Smooth muscle cell (in vitro differentiated cells): ENCODE data around the gene FAM171A1. TPM values are rescaled to one million over a fixed set of nuclear protein-coding genes. Genes with fewer than 3 reads are reported as not detected.
"Not testable (repeated sequence)": the region's sequence is repeated elsewhere in the genome, so short reads cannot be mapped to it uniquely, and the experiment has no call there.

Experiments used
- DNase-seq: peaks from one replicate; lab custom pipeline; 2025; ENCODE audit not compliant: unreplicated experiment; lab: John Stamatoyannopoulos, UW
- H2AFZ ChIP-seq: fragments of 200-600 bp; sonication (generic); 2 replicates; pipeline ENCODE4 v1.6.0; 2016; ENCODE audit warnings: antibody characterized with exemption, low read depth, mild to moderate bottlenecking
- H3F3A ChIP-seq: fragments of 200-600 bp; sonication (generic); 2 replicates; pipeline ENCODE4 v1.6.0; 2017; ENCODE audit warnings: antibody characterized with exemption, low read depth
- H3K27ac ChIP-seq: fragments of 200-600 bp; sonication (generic); 2 replicates; pipeline ENCODE4 v1.5.1; 2016; ENCODE audit warnings: low read depth, mild to moderate bottlenecking
- H3K27me3 ChIP-seq: fragments of 200-600 bp; sonication (generic); 2 replicates; pipeline ENCODE4 v1.6.1; 2016; ENCODE audit warnings: low read depth, mild to moderate bottlenecking
- H3K36me3 ChIP-seq: fragments of 200-600 bp; sonication (generic); 2 replicates; pipeline ENCODE4 v1.5.1; 2016; ENCODE audit warnings: low read depth
- H3K4me1 ChIP-seq: fragments of 200-600 bp; sonication (generic); 2 replicates; pipeline ENCODE4 v1.5.1; 2016; ENCODE audit warnings: low read depth
- H3K4me2 ChIP-seq: fragments of 200-600 bp; sonication (generic); 2 replicates; pipeline ENCODE4 v1.6.0; 2016; ENCODE audit warnings: mild to moderate bottlenecking
- H3K4me3 ChIP-seq: fragments of 200-600 bp; sonication (generic); 2 replicates; pipeline ENCODE4 v1.5.1; 2016; ENCODE audit warnings: mild to moderate bottlenecking
- H3K79me2 ChIP-seq: fragments of 200-600 bp; sonication (generic); 2 replicates; pipeline ENCODE4 v1.6.0; 2016; ENCODE audit warnings: low read depth, mild to moderate bottlenecking
- H3K9ac ChIP-seq: fragments of 200-600 bp; sonication (generic); 2 replicates; pipeline ENCODE4 v1.6.0; 2016; ENCODE audit warnings: low read depth
- H3K9me3 ChIP-seq: fragments of 200-600 bp; sonication (generic); replicated peaks from 2 replicates; pipeline ENCODE4 v1.5.1; 2016; ENCODE audit warnings: low read depth
- H4K20me1 ChIP-seq: fragments of 200-600 bp; sonication (generic); 2 replicates; pipeline ENCODE4 v1.6.0; 2016; ENCODE audit warnings: low read depth
- WGBS: methylation state at CpG from one replicate; pipeline ENCODE4 v1.1.7; 2016; ENCODE audit warnings: low lambda C conversion rate; 5-methylcytosine and 5-hydroxymethylcytosine counted together
- polyA plus RNA-seq: library from polyadenylated mRNA; unstranded; fragments of >200 nt; fragmentation: Nextera tagmentation; extraction: Ambion mirVana; gene quantifications from 2 replicates; pipeline ENCODE4 v1.2.1, GENCODE V29; 2016
- total RNA-seq: library from RNA; depleted of rRNA; stranded (reverse); fragments of >200 nt; gene quantifications from 2 replicates; pipeline ENCODE4 v1.2.3, GENCODE V29; 2014
- TF ChIP-seq, protein P1 (sequence below): fragments of 200-600 bp; sonication (generic); IDR thresholded peaks from 2 replicates; pipeline ENCODE4 v1.5.1; 2017; ENCODE audit warnings: borderline replicate concordance, mild to moderate bottlenecking, antibody characterized with exemption; ENCODE audit not compliant: insufficient read depth, poor library complexity, severe bottlenecking

Gene FAM171A1
- total and polyA plus RNA-seq, 2 experiments from 2014 or later, result 25.5 to 37.2 TPM

- no peak overlapping the region for H2AFZ ChIP-seq
- TF ChIP-seq, protein P1, sequence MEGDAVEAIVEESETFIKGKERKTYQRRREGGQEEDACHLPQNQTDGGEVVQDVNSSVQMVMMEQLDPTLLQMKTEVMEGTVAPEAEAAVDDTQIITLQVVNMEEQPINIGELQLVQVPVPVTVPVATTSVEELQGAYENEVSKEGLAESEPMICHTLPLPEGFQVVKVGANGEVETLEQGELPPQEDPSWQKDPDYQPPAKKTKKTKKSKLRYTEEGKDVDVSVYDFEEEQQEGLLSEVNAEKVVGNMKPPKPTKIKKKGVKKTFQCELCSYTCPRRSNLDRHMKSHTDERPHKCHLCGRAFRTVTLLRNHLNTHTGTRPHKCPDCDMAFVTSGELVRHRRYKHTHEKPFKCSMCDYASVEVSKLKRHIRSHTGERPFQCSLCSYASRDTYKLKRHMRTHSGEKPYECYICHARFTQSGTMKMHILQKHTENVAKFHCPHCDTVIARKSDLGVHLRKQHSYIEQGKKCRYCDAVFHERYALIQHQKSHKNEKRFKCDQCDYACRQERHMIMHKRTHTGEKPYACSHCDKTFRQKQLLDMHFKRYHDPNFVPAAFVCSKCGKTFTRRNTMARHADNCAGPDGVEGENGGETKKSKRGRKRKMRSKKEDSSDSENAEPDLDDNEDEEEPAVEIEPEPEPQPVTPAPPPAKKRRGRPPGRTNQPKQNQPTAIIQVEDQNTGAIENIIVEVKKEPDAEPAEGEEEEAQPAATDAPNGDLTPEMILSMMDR, result no peak
- H3K27me3 ChIP-seq, result no peaks in the 10 kb centered on the region
- no peaks in the 10 kb centered on the region for H3K9me3 ChIP-seq
- H3K4me2 ChIP-seq, result no peak overlapping the region
- WGBS, result 91% methylated on average over 2 of the region's 2 CpGs
- H3K4me1 ChIP-seq, result no peaks in the 10 kb centered on the region
- no peak overlapping the region for H3K27ac ChIP-seq
- no peak overlapping the region for H3K9ac ChIP-seq
- H4K20me1 ChIP-seq, result peaks cover 8% of the 10 kb centered on the region
- no peaks in the 10 kb centered on the region for H3K79me2 ChIP-seq
- peaks cover 8% of the 10 kb centered on the region for H3F3A ChIP-seq
- peaks cover 3% of the 10 kb centered on the region for H3K36me3 ChIP-seq
- no peak overlapping the region for H3K4me3 ChIP-seq
- no peak for DNase-seq
These were observed 162.9 kb downstream of the FAM171A1 start for GRCh38 chr10:15208221-15208620.

DNA sequence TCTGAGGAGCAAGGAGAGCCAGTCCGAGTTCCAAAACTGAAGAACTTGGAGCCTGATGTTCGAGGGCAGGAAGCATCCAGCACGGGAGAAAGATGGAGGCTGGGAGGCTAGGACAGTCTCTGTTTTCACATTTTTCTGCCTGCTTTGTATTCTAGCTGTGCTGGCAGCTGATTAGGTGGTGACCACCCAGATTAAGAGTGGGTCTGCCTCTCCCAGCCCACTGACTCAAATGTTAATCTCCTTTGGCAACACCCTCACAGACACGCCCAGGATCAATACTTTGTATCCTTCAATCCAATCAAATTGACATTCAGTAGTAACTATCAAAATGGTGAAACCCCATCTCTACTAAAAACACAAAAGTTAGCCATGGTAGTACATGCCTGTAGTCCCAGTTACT lies 163.7 kb downstream of the FAM171A1 start:
- DNase-seq, H3K4me1 ChIP-seq, H3K79me2 ChIP-seq, H3F3A ChIP-seq, H2AFZ ChIP-seq, H3K9me3 ChIP-seq, H3K4me3 ChIP-seq, H3K9ac ChIP-seq, H3K36me3 ChIP-seq, H4K20me1 ChIP-seq, H3K27ac ChIP-seq, H3K27me3 ChIP-seq, H3K4me2 ChIP-seq: not testable (repeated sequence)
- 97% methylated on average over 4 of the region's 4 CpGs for WGBS

DNA sequence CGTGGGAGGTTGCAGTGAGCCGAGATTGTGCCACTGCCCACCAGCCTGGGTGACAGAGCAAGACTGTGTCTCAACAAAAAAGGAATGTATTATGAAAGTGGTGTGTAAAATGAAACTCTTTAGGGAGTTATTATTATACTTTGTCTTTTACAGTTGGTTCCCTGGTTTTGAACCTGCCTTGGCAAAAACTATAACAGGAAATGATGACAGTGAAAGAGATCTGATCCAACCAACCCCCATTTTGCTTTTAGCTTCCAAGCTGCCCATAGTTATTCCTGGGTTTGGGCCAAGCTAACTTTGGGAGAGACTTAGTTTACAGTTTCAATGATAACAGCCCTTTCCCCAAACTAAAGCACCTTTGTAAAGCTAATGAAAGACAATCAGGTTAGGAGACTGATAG lies 168.4 kb downstream of the FAM171A1 start:
- TF ChIP-seq, protein P1, result no peak
- 92% methylated on average over 2 of the region's 2 CpGs for WGBS
- H3K79me2 ChIP-seq, result no peaks in the 10 kb centered on the region
- no peaks in the 10 kb centered on the region for H4K20me1 ChIP-seq
- no peaks in the 10 kb centered on the region for H3K36me3 ChIP-seq
- H2AFZ ChIP-seq, result no peak overlapping the region
- H3F3A ChIP-seq, result no peaks in the 10 kb centered on the region
- DNase-seq, result no peak
- H3K4me3 ChIP-seq, result no peak overlapping the region
- H3K4me1 ChIP-seq, result peaks cover 3% of the 10 kb centered on the region
- H3K4me2 ChIP-seq, result no peak overlapping the region
- H3K27me3 ChIP-seq, result no peaks in the 10 kb centered on the region
- no peak overlapping the region for H3K9ac ChIP-seq
- no peaks in the 10 kb centered on the region for H3K9me3 ChIP-seq
- no peak overlapping the region for H3K27ac ChIP-seq

DNA sequence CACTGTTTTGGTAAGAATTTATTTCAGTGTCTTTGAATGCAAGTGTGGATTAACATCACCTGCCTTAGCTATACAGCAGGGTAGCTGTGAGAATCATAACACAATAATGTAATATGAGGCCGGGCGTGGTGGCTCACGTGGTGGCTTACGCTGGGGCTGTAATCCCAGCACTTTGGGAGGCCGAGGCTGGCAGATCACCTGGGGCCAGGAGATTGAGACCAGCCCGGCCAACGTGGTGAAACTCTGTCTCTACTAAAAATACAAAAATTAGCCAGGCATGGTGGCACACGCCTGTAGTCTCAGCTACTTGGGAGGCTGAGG lies 168.8 kb downstream of the FAM171A1 start:
- not testable (repeated sequence) for H3K79me2 ChIP-seq, H3K4me1 ChIP-seq, H4K20me1 ChIP-seq, H3K36me3 ChIP-seq, H3K9me3 ChIP-seq, H3K9ac ChIP-seq, H3K4me3 ChIP-seq, DNase-seq, H3F3A ChIP-seq, H2AFZ ChIP-seq, H3K27me3 ChIP-seq
- Histone ChIP-seq H3K4me2 (peak overlapping the region; percentile 17), H3K27ac (peak overlapping the region; percentile 54)
- 90% methylated on average over 8 of the region's 8 CpGs for whole genome bisulfite sequencing
